ENCODE results near the gene SPEG.

DNA sequence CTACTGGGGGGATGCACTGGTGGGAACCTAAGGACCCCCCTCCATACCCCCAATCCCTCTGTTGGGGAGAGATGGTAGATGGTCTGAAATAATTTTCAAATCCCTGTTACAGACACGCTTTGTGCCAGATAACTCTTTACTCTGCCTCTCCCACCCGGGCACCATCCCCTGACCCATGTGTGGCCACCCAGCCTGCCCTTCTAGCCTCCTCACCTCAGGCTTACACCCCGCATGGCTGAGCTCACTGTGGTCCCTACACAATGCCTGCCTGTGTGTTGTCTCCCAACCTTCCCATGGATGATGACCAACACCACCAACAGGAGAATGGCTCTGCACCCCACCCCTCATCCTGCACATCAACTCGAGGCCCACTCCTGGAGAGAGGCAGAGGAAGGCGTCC lies 15.0 kb downstream of the SPEG start:
- TF ChIP-seq, protein P1, sequence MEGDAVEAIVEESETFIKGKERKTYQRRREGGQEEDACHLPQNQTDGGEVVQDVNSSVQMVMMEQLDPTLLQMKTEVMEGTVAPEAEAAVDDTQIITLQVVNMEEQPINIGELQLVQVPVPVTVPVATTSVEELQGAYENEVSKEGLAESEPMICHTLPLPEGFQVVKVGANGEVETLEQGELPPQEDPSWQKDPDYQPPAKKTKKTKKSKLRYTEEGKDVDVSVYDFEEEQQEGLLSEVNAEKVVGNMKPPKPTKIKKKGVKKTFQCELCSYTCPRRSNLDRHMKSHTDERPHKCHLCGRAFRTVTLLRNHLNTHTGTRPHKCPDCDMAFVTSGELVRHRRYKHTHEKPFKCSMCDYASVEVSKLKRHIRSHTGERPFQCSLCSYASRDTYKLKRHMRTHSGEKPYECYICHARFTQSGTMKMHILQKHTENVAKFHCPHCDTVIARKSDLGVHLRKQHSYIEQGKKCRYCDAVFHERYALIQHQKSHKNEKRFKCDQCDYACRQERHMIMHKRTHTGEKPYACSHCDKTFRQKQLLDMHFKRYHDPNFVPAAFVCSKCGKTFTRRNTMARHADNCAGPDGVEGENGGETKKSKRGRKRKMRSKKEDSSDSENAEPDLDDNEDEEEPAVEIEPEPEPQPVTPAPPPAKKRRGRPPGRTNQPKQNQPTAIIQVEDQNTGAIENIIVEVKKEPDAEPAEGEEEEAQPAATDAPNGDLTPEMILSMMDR (IDR thresholded peaks at IDR 0.05 in 8 of 11, conservative IDR thresholded peaks at IDR 0.05 in 3 of 11), result no peak
- TF ChIP-seq POLR2A (IDR thresholded peaks at IDR 0.05), result no peak
